Endodermal cell (in vitro differentiated cells): ENCODE data around the gene KAZN. TPM values are rescaled to one million over a fixed set of nuclear protein-coding genes. Genes with fewer than 3 reads are reported as not detected.

Source experiments
- DNase-seq: peaks from one replicate; pipeline ENCODE4 v3.0.0-alpha.2; 2017
- H3K27ac ChIP-seq: 2 replicates; pipeline ENCODE4 v1.5.1; 2013; ENCODE audit warnings: mild to moderate bottlenecking, low read depth, low read length, moderate library complexity
- H3K27me3 ChIP-seq: 2 replicates; pipeline ENCODE4 v1.6.1; 2013; ENCODE audit warnings: mild to moderate bottlenecking, low read length, moderate library complexity; ENCODE audit not compliant: insufficient read depth, control insufficient read depth, poor library complexity, severe bottlenecking
- H3K36me3 ChIP-seq: 2 replicates; pipeline ENCODE4 v1.7.0; 2013; ENCODE audit warnings: mild to moderate bottlenecking, low read length, moderate library complexity; ENCODE audit not compliant: control insufficient read depth, insufficient read depth
- H3K4me1 ChIP-seq: one replicate; pipeline ENCODE4 v1.7.0; 2013; ENCODE audit warnings: low read length; ENCODE audit not compliant: control insufficient read depth, insufficient read depth
- H3K4me3 ChIP-seq: 2 replicates; pipeline ENCODE4 v1.5.1; 2013; ENCODE audit warnings: mild to moderate bottlenecking, low read length, moderate library complexity
- H3K9ac ChIP-seq: 2 replicates; pipeline ENCODE4 v1.6.1; 2013; ENCODE audit warnings: mild to moderate bottlenecking, low read length, moderate library complexity; ENCODE audit not compliant: poor library complexity, severe bottlenecking; ENCODE audit errors: extremely low read depth
- H3K9me3 ChIP-seq: 2 replicates; pipeline ENCODE4 v1.6.1; 2013; ENCODE audit warnings: mild to moderate bottlenecking, low read length, moderate library complexity; ENCODE audit not compliant: control insufficient read depth
- H3K27ac Mint-ChIP-seq: 2 replicates; pipeline ENCODE4 v1.8.0; 2020; ENCODE audit warnings: mixed read lengths
- H3K27me3 Mint-ChIP-seq: 2 replicates; pipeline ENCODE4 v1.8.0; 2021; ENCODE audit warnings: mild to moderate bottlenecking, mixed read lengths; ENCODE audit not compliant: insufficient read depth
- H3K36me3 Mint-ChIP-seq: 2 replicates; pipeline ENCODE4 v1.8.0; 2020; ENCODE audit warnings: low read depth, mixed read lengths
- H3K4me1 Mint-ChIP-seq: 2 replicates; pipeline ENCODE4 v1.8.0; 2020; ENCODE audit warnings: mixed read lengths
- H3K4me3 Mint-ChIP-seq: 2 replicates; pipeline ENCODE4 v1.8.0; 2020; ENCODE audit warnings: mild to moderate bottlenecking, moderate library complexity, mixed read lengths
- H3K9me3 Mint-ChIP-seq: 2 replicates; pipeline ENCODE4 v1.8.0; 2020; ENCODE audit warnings: mild to moderate bottlenecking, mixed read lengths
- CTCF ChIP-seq: fragments of 200-600 bp; sonication (generic); conservative IDR thresholded peaks from 2 replicates; pipeline ENCODE4 v1.5.0; 2021; ENCODE audit warnings: antibody characterized with exemption, mild to moderate bottlenecking
- WGBS, 2 experiments: methylation state at CpG; one replicate each; pipeline versions ENCODE4 v1.1.5 to v1.1.7; 2013; ENCODE audit warnings: missing lambda C conversion rate in 2 of 2, mixed read lengths in 1 of 2; ENCODE audit not compliant: insufficient coverage in 1 of 2, insufficient read length in 1 of 2; 5-methylcytosine and 5-hydroxymethylcytosine counted together
- total RNA-seq, 2 donors: library from RNA; stranded (reverse); fragmentation: NEBNext Ultra II Directional in 1 of 2; extraction: Animal tissue kit (Norgen Biotek cat#: 25700) in 1 of 2; gene quantifications; 2 replicates in 1 of 2; 3 replicates in 1 of 2; pipeline ENCODE4 v1.2.1, GENCODE V29; 2021

Gene KAZN
- total RNA-seq, 2 donors from 2014 or later = 12.4 to 13.9 TPM

- TF ChIP-seq CTCF = no peak
- Histone ChIP-seq H3K4me3 (no peak overlapping the region), H3K9ac (no peak overlapping the region), H3K36me3 (no peaks in the 10 kb centered on the region), H3K27ac (no peak overlapping the region), H3K27me3 (no peaks in the 10 kb centered on the region), H3K4me1 (no peaks in the 10 kb centered on the region), H3K9me3 (peaks cover 14% of the 10 kb centered on the region)
- H3K27ac Mint-ChIP-seq = no peak overlapping the region
- H3K4me3 Mint-ChIP-seq = no peak overlapping the region
- peaks cover 4% of the 10 kb centered on the region for H3K27me3 Mint-ChIP-seq
- peaks cover 9% of the 10 kb centered on the region for H3K36me3 Mint-ChIP-seq
- H3K4me1 Mint-ChIP-seq = no peaks in the 10 kb centered on the region
- 79 to 97% methylated on average over 3 to 5 of the region's 6 CpGs for WGBS, 2 experiments
- peaks cover 23% of the 10 kb centered on the region for H3K9me3 Mint-ChIP-seq
- DNase-seq = no peak
Observed at GRCh38 chr1:14843525-14843924, 245.0 kb downstream of the KAZN start.

GRCh38 chr1:14844356-14844755, 245.9 kb downstream of the KAZN start:
- Histone ChIP-seq H3K27me3 (no peaks in the 10 kb centered on the region), H3K36me3 (no peaks in the 10 kb centered on the region), H3K27ac (no peak overlapping the region), H3K4me3 (no peak overlapping the region), H3K9ac (no peak overlapping the region), H3K9me3 (peaks cover 14% of the 10 kb centered on the region), H3K4me1 (no peaks in the 10 kb centered on the region)
- Mint-ChIP-seq H3K4me1 (no peaks in the 10 kb centered on the region), H3K9me3 (peaks cover 23% of the 10 kb centered on the region), H3K27ac (no peak overlapping the region), H3K27me3 (peaks cover 4% of the 10 kb centered on the region), H3K36me3 (peaks cover 9% of the 10 kb centered on the region), H3K4me3 (no peak overlapping the region)
- DNase-seq = no peak
- WGBS, 2 experiments = 92 to 93% methylated on average over 2 of the region's 2 CpGs
- TF ChIP-seq CTCF = no peak

- Mint-ChIP-seq H3K4me3 (no peak overlapping the region), H3K9me3 (peaks cover 23% of the 10 kb centered on the region), H3K4me1 (no peaks in the 10 kb centered on the region), H3K36me3 (peaks cover 9% of the 10 kb centered on the region), H3K27ac (no peak overlapping the region), H3K27me3 (peaks cover 2% of the 10 kb centered on the region)
- H3K4me1 ChIP-seq = no peaks in the 10 kb centered on the region
- H3K36me3 ChIP-seq = no peaks in the 10 kb centered on the region
- H3K27ac ChIP-seq = no peak overlapping the region
- no peak overlapping the region for H3K4me3 ChIP-seq
- H3K9me3 ChIP-seq = peaks cover 14% of the 10 kb centered on the region
- H3K9ac ChIP-seq = no peak overlapping the region
- no peak for TF ChIP-seq CTCF
- H3K27me3 ChIP-seq = no peaks in the 10 kb centered on the region
- no peak for DNase-seq
- WGBS, 2 experiments = 81 to 86% methylated on average over 2 of the region's 2 CpGs
Observed at GRCh38 chr1:14844923-14845617, 246.6 kb downstream of the KAZN start.
